Kidney (tissue), 14 donors: Measurements from ENCODE around the gene CDH9. TPM values are rescaled to one million over a fixed set of nuclear protein-coding genes. Genes with fewer than 3 reads are reported as not detected.

Experiments
- DNase-seq, 5 donors: peaks; one replicate each; pipeline ENCODE4 v3.0.0-alpha.2; 2013 to 2020
- FAIRE-seq: peaks from 2 replicates; lab custom pipeline; 2012; peaks lifted over from hg19 to GRCh38; lab: Jason Lieb, UNC
- H3K27ac ChIP-seq, 2 donors: one replicate each; pipeline ENCODE4 v1.7.0; 2013; ENCODE audit warnings: low read depth in 2 of 2, low read length in 2 of 2, inconsistent platforms in 1 of 2
- H3K27me3 ChIP-seq: one replicate; pipeline ENCODE4 v1.7.1; 2013; ENCODE audit warnings: low read length, inconsistent platforms; ENCODE audit not compliant: control insufficient read depth, insufficient read depth
- H3K36me3 ChIP-seq, 3 donors: one replicate each; pipeline versions ENCODE4 v1.7.0 to v1.7.1; 2013; ENCODE audit warnings: low read length in 3 of 3, control low read depth in 1 of 3, inconsistent platforms in 1 of 3; ENCODE audit not compliant: insufficient read depth in 3 of 3, control insufficient read depth in 2 of 3
- H3K4me1 ChIP-seq, 3 donors: one replicate each; pipeline versions ENCODE4 v1.7.0 to v1.7.1; 2013; ENCODE audit warnings: low read length in 3 of 3, inconsistent platforms in 1 of 3, low read depth in 1 of 3; ENCODE audit not compliant: control insufficient read depth in 2 of 3, insufficient read depth in 2 of 3
- H3K4me3 ChIP-seq, 3 donors: one replicate each; pipeline versions ENCODE4 v1.7.0 to v1.8.1; 2013; ENCODE audit warnings: low read length in 3 of 3, control low read depth in 1 of 3, inconsistent platforms in 1 of 3
- H3K9ac ChIP-seq, 3 donors: one replicate each; pipeline versions ENCODE4 v1.7.0 to v1.7.1; 2013; ENCODE audit warnings: low read length in 3 of 3, control low read depth in 1 of 3, inconsistent platforms in 1 of 3
- H3K9me3 ChIP-seq, 3 donors: one replicate each; pipeline versions ENCODE4 v1.7.0 to v1.7.1; 2013; ENCODE audit warnings: low read length in 3 of 3, control low read depth in 1 of 3, inconsistent platforms in 1 of 3; ENCODE audit not compliant: control insufficient read depth in 2 of 3, insufficient read depth in 1 of 3
- intact Hi-C: fragments of 100-400 bp; cut with DNase I; formaldehyde crosslinking; loops from one replicate; pipeline ENCODE4 v1.11.1; 2022
- polyA plus RNA-seq: library from polyadenylated mRNA; stranded (reverse); fragments of 350-450 nt; fragmentation: Illumina TruSeq; extraction: RNeasy Lipid Tissue Mini Kit (QIAGEN cat#74804); gene quantifications from one replicate; pipeline ENCODE4 v1.2.3, GENCODE V29; 2014; ENCODE audit warnings: low read depth, low replicate concordance; ENCODE audit not compliant: insufficient read depth
- total RNA-seq: library from RNA; stranded (reverse); fragmentation: NEBNext Ultra II Directional; extraction: Animal tissue kit (Norgen Biotek cat#: 25700); gene quantifications from one replicate; pipeline ENCODE4 v1.2.1, GENCODE V29; 2021
- TF ChIP-seq, protein P1 (sequence below): IDR thresholded peaks from 3 replicates; pipeline ENCODE4 v1.5.1; 2012; ENCODE audit warnings: mild to moderate bottlenecking, moderate library complexity, borderline replicate concordance; ENCODE audit not compliant: insufficient read depth; ENCODE audit errors: extremely low read depth
- donor health status: control.
- donor health status: control.
- donor health status: control.
- donor health status: control.
- donor health status: control.
- donor health status: DM: yes; HTN: yes; CAD: no.
- donor health status: Normal renal cell carcinoma (clear cell type).

Gene CDH9
- total and polyA plus RNA-seq, 2 donors from 2014 or later: 1.7 to 2.1 TPM

DNA sequence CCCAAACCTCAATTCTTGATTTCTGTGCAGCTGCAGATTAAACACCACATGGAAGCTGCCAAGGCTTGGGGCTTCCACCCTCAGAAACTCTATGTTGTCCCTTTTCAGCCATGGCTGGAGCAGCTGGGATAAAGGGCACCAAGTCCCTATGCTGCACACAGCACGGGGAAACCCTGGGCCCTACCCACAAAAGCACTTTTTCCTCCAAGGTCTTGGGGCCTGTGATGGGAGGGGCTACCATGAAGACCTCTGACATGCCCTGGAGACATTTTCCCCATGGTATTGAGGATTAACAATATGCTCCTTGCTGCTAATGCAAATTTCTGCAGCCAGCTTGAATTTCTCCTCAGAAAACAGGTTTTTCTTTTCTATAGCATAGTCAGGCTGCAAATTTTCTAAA lies 41.8 kb upstream of the CDH9 start:
- no peaks in the 10 kb centered on the region for H3K36me3 ChIP-seq
- H3K4me3 ChIP-seq: no peak overlapping the region
- H3K9ac ChIP-seq: no peak overlapping the region
- H3K27me3 ChIP-seq: no peaks in the 10 kb centered on the region
- DNase-seq: no peak
- intact Hi-C loops: no loop called here
- H3K27ac ChIP-seq: no peak overlapping the region
- TF ChIP-seq, protein P1, sequence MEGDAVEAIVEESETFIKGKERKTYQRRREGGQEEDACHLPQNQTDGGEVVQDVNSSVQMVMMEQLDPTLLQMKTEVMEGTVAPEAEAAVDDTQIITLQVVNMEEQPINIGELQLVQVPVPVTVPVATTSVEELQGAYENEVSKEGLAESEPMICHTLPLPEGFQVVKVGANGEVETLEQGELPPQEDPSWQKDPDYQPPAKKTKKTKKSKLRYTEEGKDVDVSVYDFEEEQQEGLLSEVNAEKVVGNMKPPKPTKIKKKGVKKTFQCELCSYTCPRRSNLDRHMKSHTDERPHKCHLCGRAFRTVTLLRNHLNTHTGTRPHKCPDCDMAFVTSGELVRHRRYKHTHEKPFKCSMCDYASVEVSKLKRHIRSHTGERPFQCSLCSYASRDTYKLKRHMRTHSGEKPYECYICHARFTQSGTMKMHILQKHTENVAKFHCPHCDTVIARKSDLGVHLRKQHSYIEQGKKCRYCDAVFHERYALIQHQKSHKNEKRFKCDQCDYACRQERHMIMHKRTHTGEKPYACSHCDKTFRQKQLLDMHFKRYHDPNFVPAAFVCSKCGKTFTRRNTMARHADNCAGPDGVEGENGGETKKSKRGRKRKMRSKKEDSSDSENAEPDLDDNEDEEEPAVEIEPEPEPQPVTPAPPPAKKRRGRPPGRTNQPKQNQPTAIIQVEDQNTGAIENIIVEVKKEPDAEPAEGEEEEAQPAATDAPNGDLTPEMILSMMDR: no peak
- no peaks in the 10 kb centered on the region for H3K4me1 ChIP-seq
- no peaks in the 10 kb centered on the region for H3K9me3 ChIP-seq
- no peak for FAIRE-seq

DNA sequence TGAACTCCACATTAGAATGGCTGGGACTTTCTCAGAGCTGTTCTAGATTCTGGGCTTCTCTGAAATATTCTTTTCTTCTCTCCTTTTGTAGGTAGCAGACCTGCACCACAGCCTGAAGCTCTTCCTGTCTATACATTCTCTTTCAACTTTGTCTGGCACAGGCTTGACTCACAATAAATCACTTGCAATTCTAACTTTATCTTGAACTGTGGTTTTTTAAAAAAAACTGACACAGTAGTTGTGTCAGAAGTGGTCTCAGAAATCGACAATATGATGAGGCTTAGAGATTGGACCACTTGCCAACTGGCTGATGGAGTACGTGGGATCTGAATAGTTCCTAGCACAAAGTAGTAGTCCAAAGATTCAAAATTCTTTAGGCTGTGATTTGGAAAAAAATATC lies 24.1 kb upstream of the CDH9 start:
- no peaks in the 10 kb centered on the region for H3K4me1 ChIP-seq
- DNase-seq (no peak), FAIRE-seq (no peak)
- no peak overlapping the region for H3K4me3 ChIP-seq
- TF ChIP-seq, protein P1: no peak
- no peaks in the 10 kb centered on the region for H3K27me3 ChIP-seq
- H3K27ac ChIP-seq: no peak overlapping the region
- intact Hi-C loops: no loop called here
- H3K9ac ChIP-seq: no peak overlapping the region
- no peaks in the 10 kb centered on the region for H3K36me3 ChIP-seq
- H3K9me3 ChIP-seq: peaks cover 0 to 2% (median 0%) of the 10 kb centered on the region in 3 donors

DNA sequence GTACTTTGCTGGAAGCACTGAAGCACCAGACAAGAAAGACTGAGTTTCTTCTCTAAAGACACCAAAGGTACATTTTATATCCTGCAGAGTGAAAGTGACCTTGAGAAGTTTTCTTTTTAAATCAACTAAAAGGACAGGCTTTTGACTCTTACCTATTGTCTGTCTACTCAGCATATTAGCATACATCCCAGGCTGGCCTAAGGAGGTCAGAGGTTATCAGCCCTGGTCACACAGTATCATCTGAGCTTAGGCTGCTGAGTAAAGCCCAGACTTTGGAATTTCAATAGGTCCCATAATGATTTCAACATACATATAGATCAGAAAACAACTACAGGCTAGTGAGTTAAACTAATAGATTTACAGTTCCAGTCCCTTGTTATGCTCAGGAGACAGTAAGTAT lies 10.1 kb upstream of the CDH9 start:
- TF ChIP-seq, protein P1: no peak
- no peak for FAIRE-seq
- no peaks in the 10 kb centered on the region for H3K27me3 ChIP-seq

DNA sequence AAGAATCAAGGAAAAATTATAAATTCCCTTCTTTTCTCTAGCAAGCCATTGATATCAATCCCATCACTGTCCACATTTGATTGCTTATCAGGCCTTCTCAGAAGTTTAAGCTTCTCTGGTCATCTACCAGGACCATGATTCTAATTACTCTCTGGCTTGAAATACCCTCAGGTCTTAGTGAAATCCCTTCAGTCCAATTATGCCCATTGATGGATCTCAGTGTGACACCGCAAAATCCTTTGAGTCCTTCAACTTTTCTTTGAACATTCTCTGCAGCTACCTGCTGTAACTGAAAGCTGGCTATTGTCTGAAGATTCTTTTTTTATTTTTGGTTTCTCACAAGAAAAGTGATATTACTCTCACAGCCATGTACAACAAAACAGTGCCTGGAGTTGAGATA lies 3.0 kb upstream of the CDH9 start:
- Histone ChIP-seq H3K27ac (no peak overlapping the region), H3K27me3 (no peaks in the 10 kb centered on the region), H3K9me3 (no peaks in the 10 kb centered on the region), H3K4me1 (no peaks in the 10 kb centered on the region), H3K9ac (no peak overlapping the region), H3K36me3 (no peaks in the 10 kb centered on the region), H3K4me3 (no peak overlapping the region)
- DNase-seq (no peak), FAIRE-seq (no peak)
- TF ChIP-seq, protein P1: no peak
- intact Hi-C loops: no loop called here

More for the DNA sequence above, 10.1 kb upstream of the CDH9 start:
- no peak overlapping the region for H3K27ac ChIP-seq
- intact Hi-C loops: no loop called here
- no peaks in the 10 kb centered on the region for H3K4me1 ChIP-seq
- H3K9ac ChIP-seq: no peak overlapping the region
- H3K4me3 ChIP-seq: no peak overlapping the region
- no peak for DNase-seq
- H3K36me3 ChIP-seq: no peaks in the 10 kb centered on the region
- H3K9me3 ChIP-seq: no peaks in the 10 kb centered on the region
